ENCODE data around the gene JAG2. TPM values are rescaled to one million over a fixed set of nuclear protein-coding genes. Genes with fewer than 3 reads are reported as not detected.

The JAG2 gene
- total and polyA plus RNA-seq, 2 of the 4 experiments (the other 2 are of a cell fraction) = 0.18 to 0.58 TPM

- intact Hi-C loops (cut with micrococcal nuclease) = no loop called here
- Histone ChIP-seq H2AK9ac (replicated peaks; ENCODE audit: low read depth, low read length, poor library complexity) (no peak overlapping the region), H4K8ac (ENCODE audit: low read depth in 2 of 2, low read length in 2 of 2) (no peak overlapping the region), H3K4ac (ENCODE audit: low read depth, low read length) (no peak overlapping the region), H3K36me3 (ENCODE audit: control insufficient read depth, insufficient read depth, low read length) (no peaks in the 10 kb centered on the region), H3K79me1 (ENCODE audit: low read depth in 1 of 2, low read length in 2 of 2) (no peaks in the 10 kb centered on the region), H3K27me3 (ENCODE audit: control insufficient read depth, insufficient read depth, low read length) (peaks cover 27% of the 10 kb centered on the region), H3K9ac (ENCODE audit: low read depth, low read length) (no peak overlapping the region), H3K4me2 (ENCODE audit: low read depth, low read length) (no peak overlapping the region), H3K23ac (ENCODE audit: low read depth, low read length) (no peak overlapping the region), H2AFZ (replicated peaks; ENCODE audit: low read length, poor library complexity) (no peak overlapping the region), H3K4me1 (ENCODE audit: control insufficient read depth, insufficient read depth, low read length) (peaks cover 2% of the 10 kb centered on the region; the same call in 1 of the 2 replicates), H3K4me3 (ENCODE audit: insufficient read depth, low read depth, low read length) (no peak overlapping the region), H3K56ac (ENCODE audit: extremely low read depth, insufficient read depth, low read length) (no peak overlapping the region), H4K20me1 (ENCODE audit: insufficient read depth, low read length) (no peaks in the 10 kb centered on the region; the same call in 1 of the 2 replicates), H3K18ac (ENCODE audit: low read depth, low read length) (no peak overlapping the region), H2BK5ac (ENCODE audit: low read depth, low read length, poor library complexity, severe bottlenecking) (no peak overlapping the region), H2BK15ac (ENCODE audit: low read depth, low read length) (no peak overlapping the region), H2AK5ac (ENCODE audit: low read depth, low read length) (no peak overlapping the region), H4K91ac (ENCODE audit: insufficient read depth, low read depth, low read length) (no peak overlapping the region), H2BK120ac (ENCODE audit: low read depth, low read length) (no peak overlapping the region), H3K9me1 (ENCODE audit: insufficient read depth, low read length) (no peaks in the 10 kb centered on the region), H3K9me3 (ENCODE audit: control insufficient read depth, insufficient read depth, low read length) (no peaks in the 10 kb centered on the region), H2BK20ac (ENCODE audit: low read depth, low read length) (no peak overlapping the region), H3K14ac (replicated peaks; ENCODE audit: low read depth, low read length) (no peak overlapping the region), H3K27ac (ENCODE audit: insufficient read depth, low read length) (no peak overlapping the region), H4K5ac (ENCODE audit: low read depth, low read length) (no peak overlapping the region)
- 67% methylated on average over 14 of the region's 32 CpGs; no CpG with 5 or more reads in 1 of the 2 experiments for WGBS, 2 experiments (ENCODE audit: extremely low coverage in 2 of 2, insufficient read length in 1 of 2)
- ChIA-PET POLR2A (ENCODE audit: unreplicated experiment) (no interaction called here), CTCF (no interaction called here)
- ATAC-seq (ENCODE audit: low read depth) = no peak
- TF ChIP-seq RFX5 (IDR thresholded peaks at IDR 0.05; ENCODE audit: low read depth, low read length) = no peak
- TF ChIP-seq CHD1 (IDR thresholded peaks at IDR 0.05; ENCODE audit: low read depth, low read length) = no peak
- no peak for TF ChIP-seq NFE2L2 (IDR thresholded peaks at IDR 0.05; ENCODE audit: low read depth, low read length)
- no peak for TF ChIP-seq SMC3 (IDR thresholded peaks at IDR 0.05; ENCODE audit: low read depth, low read length)
- no peak for TF ChIP-seq CEBPB (IDR thresholded peaks at IDR 0.05; ENCODE audit: low read depth, low read length)
- no peak for TF ChIP-seq CTCF (conservative IDR thresholded peaks at IDR 0.05; ENCODE audit: low read depth, low read length)
- no peak for TF ChIP-seq FOS (IDR thresholded peaks at IDR 0.05; ENCODE audit: low read depth, low read length)
- no peak for TF ChIP-seq RAD21 (IDR thresholded peaks at IDR 0.05; ENCODE audit: low read length)
- TF ChIP-seq USF2 (IDR thresholded peaks at IDR 0.05; ENCODE audit: low read depth, low read length) = no peak
- dilution Hi-C loops (cut with HindIII; ENCODE audit: low sequenced_read_pairs, unreplicated experiment) = no loop called here
- in situ Hi-C loops (cut with MboI; ENCODE audit: low sequenced_read_pairs) = no loop called here
- no TSS peak for BruUV-seq (replicated peaks)
- no peak for DNase-seq
Observed at GRCh38 chr14:105173901-105174894, 5.6 kb upstream of the JAG2 start.

Measured in IMR-90 (cell line).